Lung (tissue), 12 donors: ENCODE measurements around the gene RNU1-2. TPM values are rescaled to one million over a fixed set of nuclear protein-coding genes. Genes with fewer than 3 reads are reported as not detected.
"Not testable (repeated sequence)": the region's sequence is repeated elsewhere in the genome, so short reads cannot be mapped to it uniquely, and the experiment has no call there.

ENCODE experiments used
- ATAC-seq: fragments of 200-7000 bp; cut with Tn5 transposase; one replicate; pipeline ENCODE4 v1.9.1; 2020; ENCODE audit warnings: moderate number of reproducible peaks; ENCODE audit not compliant: insufficient read depth, low FRiP score
- DNase-seq, 3 donors: peaks; one replicate each; pipeline ENCODE4 v3.0.0-alpha.2; 2013 to 2017
- H3K27ac ChIP-seq, 2 donors: one replicate each; pipeline ENCODE4 v1.5.1; 2013; ENCODE audit warnings: mild to moderate bottlenecking in 2 of 2, moderate library complexity in 2 of 2, control low read depth in 1 of 2, inconsistent platforms in 1 of 2, low read depth in 1 of 2, low read length in 1 of 2
- H3K27me3 ChIP-seq, 3 donors: one replicate each; pipeline ENCODE4 v1.5.1; 2013; ENCODE audit warnings: low read length in 2 of 3; ENCODE audit not compliant: control insufficient read depth in 3 of 3, insufficient read depth in 3 of 3
- H3K36me3 ChIP-seq, 4 donors: one replicate each; pipeline ENCODE4 v1.5.1; 2013; ENCODE audit warnings: low read length in 4 of 4, mild to moderate bottlenecking in 1 of 4, moderate library complexity in 1 of 4; ENCODE audit not compliant: control insufficient read depth in 4 of 4, insufficient read depth in 4 of 4
- H3K4me1 ChIP-seq, 5 donors: one replicate each; pipeline ENCODE4 v1.5.1; 2013; ENCODE audit warnings: low read length in 5 of 5, mild to moderate bottlenecking in 2 of 5, moderate library complexity in 1 of 5; ENCODE audit not compliant: control insufficient read depth in 5 of 5, insufficient read depth in 5 of 5
- H3K4me3 ChIP-seq: one replicate; pipeline ENCODE4 v1.5.1; 2013; ENCODE audit warnings: mild to moderate bottlenecking, control low read depth, moderate library complexity
- H3K9ac ChIP-seq, 2 donors: one replicate each; pipeline ENCODE4 v1.5.1; 2013; ENCODE audit warnings: low read length in 2 of 2, control low read depth in 1 of 2; ENCODE audit not compliant: insufficient read depth in 1 of 2
- H3K9me3 ChIP-seq, 4 donors: one replicate each; pipeline ENCODE4 v1.5.1; 2013; ENCODE audit warnings: low read length in 3 of 4, mild to moderate bottlenecking in 1 of 4, moderate library complexity in 1 of 4; ENCODE audit not compliant: control insufficient read depth in 4 of 4, insufficient read depth in 3 of 4
- CTCF ChIP-seq: IDR thresholded peaks from 2 replicates; pipeline ENCODE4 v1.5.1; 2012; ENCODE audit warnings: mild to moderate bottlenecking; ENCODE audit errors: control extremely low read depth, extremely low read depth
- WGBS, 2 donors: extraction: QIAGEN DNeasy Blood & Tissue Kit; methylation state at CpG; one replicate each; pipeline ENCODE4 v1.1.7; 2013; 5-methylcytosine and 5-hydroxymethylcytosine counted together
- polyA plus RNA-seq, 2 donors: library from polyadenylated mRNA; stranded (reverse); fragments of 200-250 nt; gene quantifications; one replicate each; pipeline ENCODE4 v1.2.1, GENCODE V29; 2013
- total RNA-seq, 2 donors: library from RNA; depleted of rRNA in 1 of 2; stranded (reverse); fragments of >200 nt in 1 of 2; gene quantifications; one replicate each; pipeline ENCODE4 v1.2.1, GENCODE V29; 2014 to 2021
- donor health status: control.
- donor health status: control.
- donor health status: Bipolar disorder and iron deficiency.
- donor health status: healthy.
- donor health status: DM: yes; HTN: yes; CAD: no.

RNU1-2 gene
- total and polyA plus RNA-seq, 4 donors: under 0.01 to 3,134 TPM; not detected in 2

DNA sequence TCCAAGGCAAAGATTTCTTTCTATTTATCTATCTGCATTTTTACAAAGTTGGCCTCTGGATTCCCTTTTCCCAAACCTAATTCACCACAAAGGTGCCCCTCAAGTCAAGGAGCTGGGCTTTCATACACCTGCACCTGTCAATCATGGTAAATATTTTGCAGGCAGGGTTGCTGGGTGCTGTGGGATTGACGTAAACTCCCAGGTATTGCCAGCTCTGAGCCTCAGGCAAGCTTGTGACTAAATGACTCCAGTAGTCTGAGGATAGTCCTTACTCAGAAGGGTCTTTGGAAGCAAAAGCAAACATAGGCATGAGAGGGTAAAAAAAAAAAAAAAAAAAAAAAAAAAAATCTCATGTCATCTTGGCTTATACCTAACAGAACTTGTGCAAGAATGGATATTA lies 14.0 kb upstream of the RNU1-2 start:
- DNase-seq: peak; percentile 43 to 69 (median 44)
- not testable (repeated sequence) for H3K36me3 ChIP-seq, H3K27ac ChIP-seq, H3K9me3 ChIP-seq, ATAC-seq, H3K4me1 ChIP-seq, H3K27me3 ChIP-seq, H3K9ac ChIP-seq, H3K4me3 ChIP-seq
- 75 to 79% methylated on average over 1 of the region's 1 CpG for WGBS, 2 donors

DNA sequence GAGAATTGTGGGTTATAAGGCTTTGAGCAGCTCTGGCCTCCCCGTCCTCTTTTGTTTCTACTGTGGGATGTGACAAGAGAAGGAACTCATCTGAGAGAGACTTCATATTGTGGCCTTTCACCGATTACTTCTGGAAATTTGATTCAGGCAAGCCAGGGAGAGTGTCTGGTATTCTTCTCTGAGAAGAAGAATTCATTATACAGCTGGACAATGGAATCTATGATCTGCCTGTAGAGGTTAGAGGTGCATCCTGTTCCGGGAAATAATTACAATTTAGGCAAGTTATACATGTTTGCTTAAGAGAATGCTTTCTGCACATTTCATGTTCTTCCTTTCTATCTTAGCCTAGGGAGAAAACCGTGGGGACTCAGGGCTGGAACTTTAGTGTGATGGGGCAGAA lies 12.8 kb upstream of the RNU1-2 start:
- DNase-seq (peak in 1 of 3 donors; percentile 30), ATAC-seq (no peak)
- peaks cover 0 to 3% (median 0%) of the 10 kb centered on the region in 5 donors for H3K4me1 ChIP-seq
- H3K27ac ChIP-seq: peak overlapping the region in 1 of 2 donors; percentile 9
- H3K4me3 ChIP-seq: no peak overlapping the region
- no peak overlapping the region for H3K9ac ChIP-seq
- TF ChIP-seq CTCF: no peak
- no peaks in the 10 kb centered on the region for H3K36me3 ChIP-seq
- no peaks in the 10 kb centered on the region for H3K9me3 ChIP-seq
- WGBS, 2 donors: 59 to 72% methylated on average over 4 of the region's 4 CpGs
- peaks cover 0 to 2% (median 0%) of the 10 kb centered on the region in 3 donors for H3K27me3 ChIP-seq

DNA sequence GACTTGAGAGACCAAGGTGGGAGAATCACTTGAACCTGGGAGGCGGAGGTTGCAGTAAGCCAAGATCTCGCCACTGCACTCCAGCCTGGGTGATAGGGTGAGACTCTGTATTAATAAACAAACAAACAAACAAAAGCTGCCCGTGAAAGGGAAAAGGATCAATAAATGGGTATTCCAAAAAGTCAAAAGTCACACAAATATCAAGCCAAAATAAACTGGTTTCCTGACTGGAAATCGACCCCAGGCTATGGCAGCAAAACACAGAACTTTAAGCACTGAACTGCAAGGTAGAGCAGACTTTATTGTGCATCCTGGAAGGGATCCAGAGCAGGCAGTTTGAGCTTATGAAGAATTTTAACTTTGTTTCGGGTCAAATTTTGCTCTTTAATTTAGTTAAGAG lies 11.3 kb upstream of the RNU1-2 start:
- ATAC-seq, H3K27ac ChIP-seq, H3K9me3 ChIP-seq, H3K27me3 ChIP-seq, H3K9ac ChIP-seq, DNase-seq, H3K4me3 ChIP-seq, H3K36me3 ChIP-seq: not testable (repeated sequence)
- WGBS, 2 donors: 82 to 85% methylated on average over 5 of the region's 5 CpGs
- H3K4me1 ChIP-seq: peaks cover 0 to 12% (median 0%) of the 10 kb centered on the region in 5 donors

DNA sequence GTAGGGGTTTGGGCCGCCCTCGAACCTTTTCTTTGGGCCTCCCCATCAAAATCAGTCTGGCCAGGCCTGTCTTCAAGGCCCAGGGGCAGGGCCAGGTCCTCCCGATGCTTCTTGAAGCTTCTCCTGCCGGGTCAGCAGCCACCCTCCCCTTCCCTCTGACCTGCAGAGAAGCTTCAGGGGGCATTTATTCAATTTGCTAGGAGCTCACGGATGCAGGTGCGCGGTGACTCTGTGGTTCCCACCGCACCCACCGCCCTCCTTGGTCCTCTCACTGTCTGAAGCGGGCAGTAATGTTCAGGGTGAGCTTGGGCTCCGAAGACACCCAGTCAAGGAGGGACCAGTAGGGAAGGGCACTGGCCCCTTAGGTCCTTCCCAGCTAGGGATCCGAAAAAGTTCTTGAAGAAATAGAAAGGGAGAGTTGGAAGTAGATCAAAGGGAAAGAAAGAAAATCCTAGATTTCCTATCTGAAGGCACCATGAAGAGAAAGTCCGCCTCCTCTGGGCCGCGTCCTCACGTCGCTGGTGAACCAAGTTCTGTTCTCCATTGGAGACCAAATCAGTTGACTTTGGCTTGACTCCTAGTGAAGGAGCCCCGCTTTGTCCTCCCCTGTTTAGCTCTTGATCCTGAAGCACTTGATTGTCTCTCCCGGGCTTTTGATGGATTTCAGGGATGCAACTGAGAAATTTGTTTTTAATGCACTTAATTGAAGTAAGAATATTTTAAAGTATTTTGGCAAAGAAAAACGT lies 8.7 kb upstream of the RNU1-2 start:
- Histone ChIP-seq H3K9ac (no peak overlapping the region), H3K9me3 (no peaks in the 10 kb centered on the region), H3K27ac (no peak overlapping the region), H3K4me3 (no peak overlapping the region), H3K4me1 (peaks cover 0 to 17% (median 0%) of the 10 kb centered on the region in 5 donors), H3K27me3 (no peaks in the 10 kb centered on the region), H3K36me3 (no peaks in the 10 kb centered on the region)
- ATAC-seq: no peak
- DNase-seq: no peak
- no peak for TF ChIP-seq CTCF
- WGBS, 2 donors: 92 to 94% methylated on average over 20 of the region's 20 CpGs
